Lower lobe of right lung (tissue), 2 donors: ENCODE data around the gene DUOX1. TPM values are rescaled to one million over a fixed set of nuclear protein-coding genes. Genes with fewer than 3 reads are reported as not detected.

Experiments
- ATAC-seq, 2 donors: fragments of 200-7000 bp; cut with Tn5 transposase; one replicate each; pipeline ENCODE4 v1.9.1; 2020 to 2022; ENCODE audit warnings: mild to moderate bottlenecking in 2 of 2, moderate library complexity in 2 of 2
- DNase-seq: peaks from one replicate; pipeline ENCODE4 v3.0.0-alpha.2; 2020
- H3K27ac ChIP-seq: fragments of 200-600 bp; one replicate; pipeline ENCODE4 v1.8.0; 2022
- H3K27me3 ChIP-seq: fragments of 200-600 bp; one replicate; pipeline ENCODE4 v1.8.0; 2022; ENCODE audit warnings: low read depth
- H3K36me3 ChIP-seq: fragments of 200-600 bp; one replicate; pipeline ENCODE4 v1.8.0; 2022; ENCODE audit warnings: mild to moderate bottlenecking
- H3K4me1 ChIP-seq: fragments of 200-600 bp; one replicate; pipeline ENCODE4 v1.8.0; 2022
- H3K4me3 ChIP-seq: fragments of 200-600 bp; one replicate; pipeline ENCODE4 v1.8.0; 2022; ENCODE audit warnings: mild to moderate bottlenecking
- H3K9me3 ChIP-seq: fragments of 200-600 bp; one replicate; pipeline ENCODE4 v1.8.0; 2022
- CTCF ChIP-seq: fragments of 200-600 bp; IDR thresholded peaks from one replicate; pipeline ENCODE4 v1.8.0; 2022; ENCODE audit warnings: antibody characterized with exemption, mild to moderate bottlenecking
- intact Hi-C: fragments of 100-400 bp; cut with DNase I; formaldehyde crosslinking; loops from one replicate; pipeline ENCODE4 v1.11.0; 2022
- total RNA-seq: library from RNA; stranded (reverse); fragmentation: NEBNext Ultra II Directional; extraction: Animal tissue kit (Norgen Biotek cat#: 25700); gene quantifications from one replicate; pipeline ENCODE4 v1.2.1, GENCODE V29; 2021
- donor health status: DM: no; HTN: yes; CAD: no; lungs with severe emphysema.

The DUOX1 gene
- total RNA-seq, 1 donor from 2014 or later, result 317 TPM

- no peak for TF ChIP-seq CTCF
- H3K4me1 ChIP-seq, result no peaks in the 10 kb centered on the region
- intact Hi-C loops, result no loop called here
These were observed 36.0 kb upstream of the DUOX1 start for GRCh38 chr15:45093622-45094357.

GRCh38 chr15:45094358-45094730, 35.5 kb upstream of the DUOX1 start:
- H3K4me1 ChIP-seq, result no peaks in the 10 kb centered on the region
- ATAC-seq, result no peak
- no peak overlapping the region for H3K4me3 ChIP-seq
- H3K36me3 ChIP-seq, result no peaks in the 10 kb centered on the region
- no peaks in the 10 kb centered on the region for H3K27me3 ChIP-seq
- intact Hi-C loops, result no loop called here
- no peaks in the 10 kb centered on the region for H3K9me3 ChIP-seq
- no peak overlapping the region for H3K27ac ChIP-seq
- DNase-seq, result no peak
- TF ChIP-seq CTCF, result no peak

More at GRCh38 chr15:45093622-45094357, 36.0 kb upstream of the DUOX1 start:
- Histone ChIP-seq H3K27me3 (no peaks in the 10 kb centered on the region), H3K4me3 (no peak overlapping the region), H3K9me3 (no peaks in the 10 kb centered on the region), H3K36me3 (no peaks in the 10 kb centered on the region), H3K27ac (no peak overlapping the region)
- no peak for DNase-seq
- ATAC-seq, result no peak

- DNase-seq, result no peak
- Histone ChIP-seq H3K27me3 (no peaks in the 10 kb centered on the region), H3K36me3 (no peaks in the 10 kb centered on the region), H3K4me1 (no peaks in the 10 kb centered on the region), H3K9me3 (no peaks in the 10 kb centered on the region), H3K4me3 (no peak overlapping the region), H3K27ac (no peak overlapping the region)
- intact Hi-C loops, result no loop called here
- no peak for ATAC-seq
- TF ChIP-seq CTCF, result no peak
These were observed 34.1 kb upstream of the DUOX1 start for GRCh38 chr15:45095661-45096060.

GRCh38 chr15:45097466-45097865, 32.3 kb upstream of the DUOX1 start:
- Histone ChIP-seq H3K4me3 (no peak overlapping the region), H3K27ac (no peak overlapping the region), H3K9me3 (no peaks in the 10 kb centered on the region), H3K27me3 (no peaks in the 10 kb centered on the region), H3K4me1 (no peaks in the 10 kb centered on the region), H3K36me3 (no peaks in the 10 kb centered on the region)
- intact Hi-C loops, result no loop called here
- ATAC-seq (no peak), DNase-seq (no peak)
- no peak for TF ChIP-seq CTCF

GRCh38 chr15:45099549-45100165, 30.1 kb upstream of the DUOX1 start:
- no peak for TF ChIP-seq CTCF
- no peak for ATAC-seq
- Histone ChIP-seq H3K9me3 (no peaks in the 10 kb centered on the region), H3K4me3 (no peak overlapping the region), H3K27ac (no peak overlapping the region), H3K27me3 (peaks cover 4% of the 10 kb centered on the region), H3K4me1 (no peaks in the 10 kb centered on the region), H3K36me3 (no peaks in the 10 kb centered on the region)
- no peak for DNase-seq
- intact Hi-C loops, result no loop called here
